Nephron (organoid): ENCODE data around the gene TMPRSS9.

Source experiments
- H3K27ac Mint-ChIP-seq, 3 experiments: 2 replicates each; pipeline ENCODE4 v1.8.0; 2020; ENCODE audit warnings: mixed read lengths in 3 of 3, mild to moderate bottlenecking in 2 of 3, moderate library complexity in 1 of 3
- H3K27me3 Mint-ChIP-seq: 2 replicates; pipeline ENCODE4 v1.8.0; 2021; ENCODE audit warnings: low read depth, mild to moderate bottlenecking, moderate library complexity, mixed read lengths
- H3K36me3 Mint-ChIP-seq: 2 replicates; pipeline ENCODE4 v1.8.0; 2020; ENCODE audit warnings: low read depth, mixed read lengths
- H3K4me1 Mint-ChIP-seq: 2 replicates; pipeline ENCODE4 v1.8.0; 2020; ENCODE audit warnings: mixed read lengths
- H3K4me3 Mint-ChIP-seq, 3 experiments: 2 replicates each; pipeline ENCODE4 v1.8.0; 2020; ENCODE audit warnings: mild to moderate bottlenecking in 3 of 3, mixed read lengths in 3 of 3, moderate library complexity in 2 of 3
- H3K9me3 Mint-ChIP-seq: 2 replicates; pipeline ENCODE4 v1.8.0; 2020; ENCODE audit warnings: mixed read lengths
- TF ChIP-seq, protein P1 (sequence below), 3 experiments: fragments of 200-600 bp; sonication (generic); IDR thresholded peaks; one replicate each; pipeline ENCODE4 v1.5.0; 2021; ENCODE audit warnings: antibody characterized with exemption in 3 of 3; ENCODE audit not compliant: unreplicated experiment in 3 of 3

Gene TMPRSS9

DNA sequence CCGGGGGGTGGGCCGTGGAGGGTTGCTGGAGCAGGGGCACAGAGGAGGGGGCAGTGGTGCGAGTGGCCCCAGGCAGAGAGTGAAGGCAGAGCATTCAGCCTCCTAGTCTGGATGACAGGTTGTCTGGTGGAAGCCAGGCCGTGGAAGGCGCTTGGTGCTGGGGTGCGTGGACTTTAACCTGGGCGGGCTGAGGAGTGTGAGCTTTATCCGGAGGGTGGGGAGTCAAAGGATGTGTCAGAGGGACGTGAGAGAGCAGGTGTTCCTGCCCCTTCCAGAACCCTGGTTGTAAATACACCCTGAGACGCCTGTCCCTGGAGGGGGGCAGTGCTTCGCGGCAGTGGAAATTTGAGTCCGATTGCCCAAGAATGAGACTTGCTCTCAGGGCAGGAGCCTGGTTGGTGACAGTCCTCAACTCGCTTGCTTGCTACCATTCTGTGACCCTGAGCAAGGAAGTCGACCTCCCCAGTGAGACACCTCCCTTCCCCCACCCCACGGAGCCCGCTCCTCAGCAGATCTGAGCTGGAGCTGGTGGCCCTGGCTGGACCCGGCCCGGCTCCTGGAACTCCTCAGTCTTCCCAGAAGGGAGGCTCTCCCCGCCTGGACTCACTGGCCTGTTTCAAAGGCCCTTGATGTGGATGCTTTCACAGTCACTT lies 29.3 kb upstream of the TMPRSS9 start:
- H3K27ac Mint-ChIP-seq, result peak overlapping the region; percentile 83 to 91 (median 88)
- TF ChIP-seq, protein P1, sequence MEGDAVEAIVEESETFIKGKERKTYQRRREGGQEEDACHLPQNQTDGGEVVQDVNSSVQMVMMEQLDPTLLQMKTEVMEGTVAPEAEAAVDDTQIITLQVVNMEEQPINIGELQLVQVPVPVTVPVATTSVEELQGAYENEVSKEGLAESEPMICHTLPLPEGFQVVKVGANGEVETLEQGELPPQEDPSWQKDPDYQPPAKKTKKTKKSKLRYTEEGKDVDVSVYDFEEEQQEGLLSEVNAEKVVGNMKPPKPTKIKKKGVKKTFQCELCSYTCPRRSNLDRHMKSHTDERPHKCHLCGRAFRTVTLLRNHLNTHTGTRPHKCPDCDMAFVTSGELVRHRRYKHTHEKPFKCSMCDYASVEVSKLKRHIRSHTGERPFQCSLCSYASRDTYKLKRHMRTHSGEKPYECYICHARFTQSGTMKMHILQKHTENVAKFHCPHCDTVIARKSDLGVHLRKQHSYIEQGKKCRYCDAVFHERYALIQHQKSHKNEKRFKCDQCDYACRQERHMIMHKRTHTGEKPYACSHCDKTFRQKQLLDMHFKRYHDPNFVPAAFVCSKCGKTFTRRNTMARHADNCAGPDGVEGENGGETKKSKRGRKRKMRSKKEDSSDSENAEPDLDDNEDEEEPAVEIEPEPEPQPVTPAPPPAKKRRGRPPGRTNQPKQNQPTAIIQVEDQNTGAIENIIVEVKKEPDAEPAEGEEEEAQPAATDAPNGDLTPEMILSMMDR (IDR thresholded peaks at IDR 0.05; ENCODE audit: unreplicated experiment in 3 of 3), result no peak
- H3K36me3 Mint-ChIP-seq, result peaks cover 4% of the 10 kb centered on the region

DNA sequence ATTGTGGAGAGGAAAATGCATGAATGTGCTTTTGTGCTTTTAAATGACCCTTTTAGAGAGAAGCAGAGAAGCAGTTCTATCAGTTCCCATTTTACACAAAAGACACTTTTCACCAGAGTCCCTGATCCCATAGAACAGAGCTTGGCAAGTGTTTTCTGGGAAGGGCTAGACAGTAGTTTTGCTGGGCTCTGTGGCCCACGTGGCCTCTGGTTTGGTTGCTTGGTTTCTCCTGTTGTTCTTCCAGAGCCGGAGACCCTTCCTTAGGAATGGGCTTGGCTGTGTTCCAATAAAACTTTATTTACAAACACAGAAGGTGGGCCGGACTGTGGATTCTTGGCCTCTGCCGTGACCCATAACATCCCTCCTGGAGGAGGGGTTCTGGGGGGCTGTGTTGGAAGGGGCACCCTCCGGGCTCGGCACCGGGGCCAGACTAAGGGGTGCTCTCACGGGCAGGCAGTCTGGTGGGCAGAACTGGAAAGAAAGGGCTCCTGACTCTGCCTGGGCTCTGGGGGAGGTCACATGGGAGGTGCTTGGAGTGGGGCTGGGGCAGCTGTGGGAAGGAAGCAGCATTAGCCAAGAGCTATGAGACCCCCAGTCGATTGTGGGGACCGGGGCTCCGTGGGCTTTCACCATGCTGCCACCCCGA lies 28.3 kb upstream of the TMPRSS9 start:
- Mint-ChIP-seq H3K36me3 (no peaks in the 10 kb centered on the region), H3K27ac (peak overlapping the region; percentile 83 to 91 (median 88)), H3K27me3 (peaks cover 3% of the 10 kb centered on the region), H3K4me1 (peaks cover 65% of the 10 kb centered on the region), H3K9me3 (no peaks in the 10 kb centered on the region), H3K4me3 (peak overlapping the region; percentile 80 to 99 (median 96))
- TF ChIP-seq, protein P1 (IDR thresholded peaks at IDR 0.05; ENCODE audit: unreplicated experiment in 3 of 3), result no peak

More for the DNA sequence above, 29.3 kb upstream of the TMPRSS9 start:
- Mint-ChIP-seq H3K4me1 (peaks cover 61% of the 10 kb centered on the region), H3K27me3 (peaks cover 3% of the 10 kb centered on the region), H3K9me3 (no peaks in the 10 kb centered on the region), H3K4me3 (peak overlapping the region; percentile 80 to 99 (median 96))

DNA sequence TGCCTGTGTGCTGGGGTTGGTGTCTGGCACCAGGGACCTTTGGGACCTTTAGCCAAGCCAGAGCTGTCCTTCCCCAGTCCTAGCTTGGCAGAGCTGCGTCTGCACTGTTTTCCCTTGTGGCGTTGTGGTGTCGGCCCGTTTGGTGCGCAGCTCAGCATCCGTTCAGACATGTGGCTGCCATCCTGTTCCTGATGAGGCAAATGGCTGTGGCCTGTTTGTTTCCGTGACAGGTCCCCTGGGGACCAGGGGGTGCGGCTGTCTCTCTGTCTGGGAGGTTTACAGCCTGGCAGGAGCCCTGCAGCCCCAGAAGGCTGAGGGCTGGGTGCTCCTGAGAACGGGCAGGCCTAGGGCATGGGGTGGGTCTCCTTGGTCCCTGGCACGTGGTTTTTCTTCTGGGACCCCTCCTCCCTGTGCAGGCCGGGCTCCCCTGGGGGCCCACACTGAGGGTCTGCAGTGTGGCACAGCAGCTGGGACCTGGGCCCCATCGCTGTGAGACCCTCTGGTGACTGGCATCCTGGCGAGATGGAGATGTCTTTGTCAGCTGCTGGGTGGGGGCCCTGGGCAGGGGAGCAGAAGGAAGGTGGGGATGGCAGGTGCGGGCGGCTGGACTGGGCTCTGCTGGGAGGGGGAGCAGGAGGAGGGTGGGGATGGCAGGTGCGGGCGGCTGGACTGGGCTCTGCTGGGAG lies 27.6 kb upstream of the TMPRSS9 start:
- no peak overlapping the region for H3K27ac Mint-ChIP-seq
- peaks cover 66% of the 10 kb centered on the region for H3K4me1 Mint-ChIP-seq
- no peaks in the 10 kb centered on the region for H3K9me3 Mint-ChIP-seq
- no peaks in the 10 kb centered on the region for H3K36me3 Mint-ChIP-seq
- TF ChIP-seq, protein P1 (IDR thresholded peaks at IDR 0.05; ENCODE audit: unreplicated experiment in 3 of 3), result no peak
- H3K27me3 Mint-ChIP-seq, result peaks cover 3% of the 10 kb centered on the region
- H3K4me3 Mint-ChIP-seq, result peak overlapping the region in 2 of 3 experiments; percentile 13 to 58

DNA sequence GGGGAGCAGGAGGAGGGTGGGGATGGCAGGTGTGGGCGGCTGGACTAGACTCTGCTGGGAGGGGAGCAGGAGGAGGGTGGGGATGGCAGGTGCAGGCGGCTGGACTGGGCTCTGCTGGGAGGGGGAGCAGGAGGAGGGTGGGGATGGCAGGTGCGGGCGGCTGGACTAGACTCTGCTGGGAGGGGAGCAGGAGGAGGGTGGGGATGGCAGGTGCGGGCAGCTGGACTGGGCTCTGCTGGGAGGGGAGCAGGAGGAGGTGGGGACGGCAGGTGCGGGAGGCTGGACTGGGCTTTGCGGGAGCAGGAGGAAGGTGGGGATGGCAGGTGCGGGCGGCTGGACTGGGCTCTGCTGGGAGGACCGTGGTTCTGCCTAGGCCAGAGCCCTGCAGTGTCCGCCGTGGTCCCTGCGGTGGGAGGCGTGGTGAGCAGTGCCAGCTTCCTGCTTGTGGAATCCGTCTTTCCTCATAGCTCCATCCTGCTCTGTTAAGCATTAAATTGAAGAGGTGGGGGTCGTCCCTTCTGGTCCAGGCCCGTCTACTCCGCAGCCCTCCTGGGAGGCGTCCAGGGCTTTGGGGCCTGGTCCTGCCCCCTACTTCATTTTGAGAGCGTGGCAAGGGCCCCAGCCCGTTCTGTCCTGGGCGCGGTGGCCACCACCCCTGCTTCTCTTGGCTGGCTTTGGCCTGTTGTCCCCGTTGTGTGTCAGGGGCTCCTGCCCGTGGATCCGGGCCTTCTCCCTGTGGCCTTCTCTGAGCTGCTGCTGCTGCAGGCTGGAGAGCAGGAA lies 26.8 kb upstream of the TMPRSS9 start:
- Mint-ChIP-seq H3K4me3 (peak overlapping the region; percentile 44 to 59 (median 53)), H3K36me3 (no peaks in the 10 kb centered on the region), H3K9me3 (no peaks in the 10 kb centered on the region), H3K27me3 (no peaks in the 10 kb centered on the region), H3K27ac (peak overlapping the region; percentile 53 to 94 (median 85)), H3K4me1 (peaks cover 65% of the 10 kb centered on the region)
- TF ChIP-seq, protein P1 (IDR thresholded peaks at IDR 0.05; ENCODE audit: unreplicated experiment in 3 of 3), result no peak

DNA sequence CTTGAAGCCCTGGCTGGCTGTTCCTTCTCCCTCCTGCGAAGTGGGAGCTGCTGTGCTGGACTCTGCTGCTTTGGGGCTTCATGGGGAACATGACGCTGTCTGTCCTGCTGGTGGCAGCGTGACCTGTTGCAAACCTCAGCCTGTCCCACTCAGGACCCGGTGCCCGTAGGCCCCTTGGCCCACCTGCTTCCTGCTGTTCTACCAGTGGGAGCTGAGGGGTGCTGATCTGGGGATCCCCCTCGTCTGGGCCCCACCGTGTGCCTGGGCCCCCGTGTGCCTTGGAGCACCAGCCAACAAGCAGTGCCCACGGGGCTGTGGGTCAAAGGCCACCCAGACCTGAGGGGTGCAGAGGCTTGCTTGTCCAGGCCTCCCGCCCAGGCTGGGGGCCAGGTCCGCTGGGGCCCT lies 26.3 kb upstream of the TMPRSS9 start:
- H3K27me3 Mint-ChIP-seq, result no peaks in the 10 kb centered on the region
- H3K4me3 Mint-ChIP-seq, result peak overlapping the region; percentile 43 to 59 (median 44)
- H3K4me1 Mint-ChIP-seq, result peaks cover 61% of the 10 kb centered on the region
- H3K27ac Mint-ChIP-seq, result peak overlapping the region; percentile 53 to 94 (median 85)
- TF ChIP-seq, protein P1 (IDR thresholded peaks at IDR 0.05; ENCODE audit: unreplicated experiment in 3 of 3), result no peak
- H3K9me3 Mint-ChIP-seq, result no peaks in the 10 kb centered on the region
- H3K36me3 Mint-ChIP-seq, result no peaks in the 10 kb centered on the region
